GM12878 (cell line): ENCODE results near the gene FABP6. TPM values are rescaled to one million over a fixed set of nuclear protein-coding genes. Genes with fewer than 3 reads are reported as not detected.

Experiments
- ASH2L ChIP-seq: fragments of 300-600, 200-600 bp; sonication (generic); IDR thresholded peaks from 2 replicates; pipeline ENCODE4 v1.6.1; 2017; ENCODE audit warnings: low read depth, mild to moderate bottlenecking, borderline replicate concordance
- EGR1 ChIP-seq, 2 experiments: IDR thresholded peaks; 1 replicate in 1 of 2; 2 replicates in 1 of 2; pipeline ENCODE4 v1.6.1; 2011 to 2012; ENCODE audit warnings: low read depth in 2 of 2, low read length in 2 of 2, borderline replicate concordance in 1 of 2, mild to moderate bottlenecking in 1 of 2, moderate library complexity in 1 of 2
- IRF3 ChIP-seq: fragments of 450-650 bp; IDR thresholded peaks from 2 replicates; pipeline ENCODE4 v1.6.1; 2014; ENCODE audit warnings: mild to moderate bottlenecking
- POLR2AphosphoS2 ChIP-seq: IDR thresholded peaks from 2 replicates; pipeline ENCODE4 v1.6.1; 2011; ENCODE audit warnings: low read depth, mild to moderate bottlenecking, low read length, improper control_type of control experiment, moderate library complexity
- POLR2AphosphoS5 ChIP-seq: IDR thresholded peaks from 2 replicates; pipeline ENCODE4 v1.6.1; 2011; ENCODE audit warnings: mild to moderate bottlenecking, low read length, inconsistent platforms
- SREBF1 ChIP-seq: IDR thresholded peaks from 2 replicates; pipeline ENCODE4 v1.6.1; 2012; ENCODE audit warnings: mild to moderate bottlenecking, low read length
- ZZZ3 ChIP-seq: IDR thresholded peaks from 2 replicates; pipeline ENCODE4 v1.6.1; 2011; ENCODE audit warnings: low read depth; ENCODE audit not compliant: control insufficient read depth, insufficient read length
- polyA plus RNA-seq, 11 experiments: library from polyadenylated mRNA; depleted of rRNA in 4 of 11; unstranded in 6 of 11; stranded (reverse) in 5 of 11; fragments of >200 nt; fragmentation: Nextera tagmentation in 4 of 11; fragmentation: Illumina TruSeq in 1 of 11; extraction: Ambion mirVana in 4 of 11; extraction: Trizol in 1 of 11; gene quantifications; 1 replicate in 1 of 11; 2 replicates in 10 of 11; pipeline versions ENCODE4 v1.2.1 to v1.2.3, GENCODE V29; 2011 to 2016; ENCODE audit warnings: inconsistent platforms in 2 of 11, missing spikeins in 2 of 11, low read depth in 1 of 11
- total RNA-seq, 4 experiments: library from RNA; depleted of rRNA in 3 of 4; stranded (reverse); fragments of >200 nt in 3 of 4; fragmentation: Illumina TruSeq in 1 of 4; extraction: Trizol in 1 of 4; gene quantifications; 2 replicates each; pipeline versions ENCODE4 v1.2.1 to v1.2.3, GENCODE V29; 2013 to 2021

FABP6 gene
- total and polyA plus RNA-seq, 10 of the 15 experiments (the other 5 are each of a cell fraction or from before 2014, with no cell fraction given), result 0.66 to 8.1 (median 2.4) TPM

- TF ChIP-seq EGR1 (IDR thresholded peaks at IDR 0.05; ENCODE audit: borderline replicate concordance in 1 of 2, low read depth in 2 of 2, low read length in 2 of 2) (no peak), IRF3 (no peak), SREBF1 (no peak), POLR2AphosphoS2 (no peak), ASH2L (no peak), POLR2AphosphoS5 (no peak), ZZZ3 (no peak)
Measured at GRCh38 chr5:160287378-160288051, 58.2 kb downstream of the FABP6 start (continued).

Other genes with a start within 250 kb of the FABP6 start
- 58.1 and 60.7 TPM in 2 replicates for gene TTC1, start 220.4 kb upstream of the FABP6 start, total RNA-seq (2014; rRNA removed)
- 84.5 and 85.1 TPM in 2 replicates for gene TTC1, start 220.4 kb upstream of the FABP6 start, total RNA-seq (2014; rRNA removed; fragmentation: Illumina TruSeq; extraction: Trizol)
- 54.5 and 57.8 TPM in 2 replicates for gene TTC1, start 220.4 kb upstream of the FABP6 start, total RNA-seq (2021)
- 46.6 and 62.4 TPM in 2 replicates for gene TTC1, start 220.4 kb upstream of the FABP6 start, polyA plus RNA-seq (2011; rRNA removed)
- gene TTC1, start 220.4 kb upstream of the FABP6 start, polyA plus RNA-seq (2014; fragmentation: Illumina TruSeq; extraction: Trizol), result 132 and 155 TPM in 2 replicates
- 100 to 1,000 TPM; 132 to 160 TPM for gene TTC1, start 220.4 kb upstream of the FABP6 start, polyA plus RNA-seq (2014; fragmentation: Nextera tagmentation; extraction: Ambion mirVana)
- gene TTC1, start 220.4 kb upstream of the FABP6 start, polyA plus RNA-seq (2014; rRNA removed), result 69.6 and 74.0 TPM in 2 replicates
- 100 to 1,000 TPM in 1 of 2 experiments, 10 to 100 TPM in 1; 99.5 to 103 TPM for gene TTC1, start 220.4 kb upstream of the FABP6 start, polyA plus RNA-seq (2016; fragmentation: Nextera tagmentation; extraction: Ambion mirVana)
- 19.5 and 21.0 TPM in 2 replicates for gene PWWP2A, start 110.1 kb upstream of the FABP6 start, total RNA-seq (2014; rRNA removed)
- 20.2 and 20.7 TPM in 2 replicates for gene PWWP2A, start 110.1 kb upstream of the FABP6 start, total RNA-seq (2014; rRNA removed; fragmentation: Illumina TruSeq; extraction: Trizol)
- 23.9 and 26.1 TPM in 2 replicates for gene PWWP2A, start 110.1 kb upstream of the FABP6 start, total RNA-seq (2021)
- gene PWWP2A, start 110.1 kb upstream of the FABP6 start, polyA plus RNA-seq (2011; rRNA removed), result 18.3 and 18.4 TPM in 2 replicates
- gene PWWP2A, start 110.1 kb upstream of the FABP6 start, polyA plus RNA-seq (2014; fragmentation: Illumina TruSeq; extraction: Trizol), result 24.9 and 31.3 TPM in 2 replicates
- gene PWWP2A, start 110.1 kb upstream of the FABP6 start, polyA plus RNA-seq (2014; fragmentation: Nextera tagmentation; extraction: Ambion mirVana), result 1 to 10 TPM; 5.7 to 6.9 TPM
- 15.6 and 16.8 TPM in 2 replicates for gene PWWP2A, start 110.1 kb upstream of the FABP6 start, polyA plus RNA-seq (2014; rRNA removed)
- gene PWWP2A, start 110.1 kb upstream of the FABP6 start, polyA plus RNA-seq (2016; fragmentation: Nextera tagmentation; extraction: Ambion mirVana), result 10 to 100 TPM; 16.0 to 17.1 TPM
- gene CCNJL, start 83.1 kb downstream of the FABP6 start, total RNA-seq (2014; rRNA removed), result not detected in 2 replicates
- not detected in 2 replicates for gene CCNJL, start 83.1 kb downstream of the FABP6 start, total RNA-seq (2014; rRNA removed; fragmentation: Illumina TruSeq; extraction: Trizol)
- gene CCNJL, start 83.1 kb downstream of the FABP6 start, total RNA-seq (2021), result 0.08 and 0.10 TPM in 2 replicates
- gene CCNJL, start 83.1 kb downstream of the FABP6 start, polyA plus RNA-seq (2011; rRNA removed), result 0.19 and 0.20 TPM in 2 replicates
- not detected in 2 replicates for gene CCNJL, start 83.1 kb downstream of the FABP6 start, polyA plus RNA-seq (2014; fragmentation: Illumina TruSeq; extraction: Trizol)
- gene CCNJL, start 83.1 kb downstream of the FABP6 start, polyA plus RNA-seq (2014; fragmentation: Nextera tagmentation; extraction: Ambion mirVana), result not detected
- gene CCNJL, start 83.1 kb downstream of the FABP6 start, polyA plus RNA-seq (2014; rRNA removed), result not detected in 2 replicates
- gene CCNJL, start 83.1 kb downstream of the FABP6 start, polyA plus RNA-seq (2016; fragmentation: Nextera tagmentation; extraction: Ambion mirVana), result under 1 TPM in 1 of 2 experiments, not detected in 1; 0.09 TPM
- gene C1QTNF2, start 141.1 kb downstream of the FABP6 start, total RNA-seq (2014; rRNA removed), result not detected in 2 replicates
- gene C1QTNF2, start 141.1 kb downstream of the FABP6 start, total RNA-seq (2014; rRNA removed; fragmentation: Illumina TruSeq; extraction: Trizol), result not detected in 2 replicates
- not detected in 2 replicates for gene C1QTNF2, start 141.1 kb downstream of the FABP6 start, total RNA-seq (2021)
- gene C1QTNF2, start 141.1 kb downstream of the FABP6 start, polyA plus RNA-seq (2011; rRNA removed), result not detected in 2 replicates
- gene C1QTNF2, start 141.1 kb downstream of the FABP6 start, polyA plus RNA-seq (2014; fragmentation: Illumina TruSeq; extraction: Trizol), result not detected in 2 replicates
- not detected for gene C1QTNF2, start 141.1 kb downstream of the FABP6 start, polyA plus RNA-seq (2014; fragmentation: Nextera tagmentation; extraction: Ambion mirVana)
- gene C1QTNF2, start 141.1 kb downstream of the FABP6 start, polyA plus RNA-seq (2014; rRNA removed), result 0.09 TPM in 1 of 2 replicates, not detected in the other
- gene C1QTNF2, start 141.1 kb downstream of the FABP6 start, polyA plus RNA-seq (2016; fragmentation: Nextera tagmentation; extraction: Ambion mirVana), result not detected
- gene FAM200C, start 170.5 kb downstream of the FABP6 start, total RNA-seq (2014; rRNA removed), result 2.0 and 2.5 TPM in 2 replicates
- gene FAM200C, start 170.5 kb downstream of the FABP6 start, total RNA-seq (2014; rRNA removed; fragmentation: Illumina TruSeq; extraction: Trizol), result 2.5 and 2.6 TPM in 2 replicates
- 2.0 and 2.4 TPM in 2 replicates for gene FAM200C, start 170.5 kb downstream of the FABP6 start, total RNA-seq (2021)
- gene FAM200C, start 170.5 kb downstream of the FABP6 start, polyA plus RNA-seq (2011; rRNA removed), result 2.9 and 4.7 TPM in 2 replicates
- gene FAM200C, start 170.5 kb downstream of the FABP6 start, polyA plus RNA-seq (2014; fragmentation: Illumina TruSeq; extraction: Trizol), result 1.3 and 2.0 TPM in 2 replicates
- 1 to 10 TPM; 1.0 to 1.2 TPM for gene FAM200C, start 170.5 kb downstream of the FABP6 start, polyA plus RNA-seq (2014; fragmentation: Nextera tagmentation; extraction: Ambion mirVana)
- gene FAM200C, start 170.5 kb downstream of the FABP6 start, polyA plus RNA-seq (2014; rRNA removed), result 1.6 and 1.8 TPM in 2 replicates
- gene FAM200C, start 170.5 kb downstream of the FABP6 start, polyA plus RNA-seq (2016; fragmentation: Nextera tagmentation; extraction: Ambion mirVana), result 1 to 10 TPM; 4.7 to 5.4 TPM
- gene SLU7, start 189.6 kb downstream of the FABP6 start, total RNA-seq (2014; rRNA removed), result 32.9 and 36.2 TPM in 2 replicates
- gene SLU7, start 189.6 kb downstream of the FABP6 start, total RNA-seq (2014; rRNA removed; fragmentation: Illumina TruSeq; extraction: Trizol), result 51.9 and 56.0 TPM in 2 replicates
- 35.2 and 38.6 TPM in 2 replicates for gene SLU7, start 189.6 kb downstream of the FABP6 start, total RNA-seq (2021)
- 52.8 and 77.4 TPM in 2 replicates for gene SLU7, start 189.6 kb downstream of the FABP6 start, polyA plus RNA-seq (2011; rRNA removed)
- gene SLU7, start 189.6 kb downstream of the FABP6 start, polyA plus RNA-seq (2014; fragmentation: Illumina TruSeq; extraction: Trizol), result 55.2 and 57.7 TPM in 2 replicates
- 10 to 100 TPM; 40.9 to 41.2 TPM for gene SLU7, start 189.6 kb downstream of the FABP6 start, polyA plus RNA-seq (2014; fragmentation: Nextera tagmentation; extraction: Ambion mirVana)
- 32.7 and 35.9 TPM in 2 replicates for gene SLU7, start 189.6 kb downstream of the FABP6 start, polyA plus RNA-seq (2014; rRNA removed)
- gene SLU7, start 189.6 kb downstream of the FABP6 start, polyA plus RNA-seq (2016; fragmentation: Nextera tagmentation; extraction: Ambion mirVana), result 10 to 100 TPM; 53.4 to 54.0 TPM
- gene PTTG1, start 192.3 kb downstream of the FABP6 start, total RNA-seq (2014; rRNA removed), result 234 and 273 TPM in 2 replicates
- 301 TPM in 2 replicates for gene PTTG1, start 192.3 kb downstream of the FABP6 start, total RNA-seq (2014; rRNA removed; fragmentation: Illumina TruSeq; extraction: Trizol)
- gene PTTG1, start 192.3 kb downstream of the FABP6 start, total RNA-seq (2021), result 154 and 168 TPM in 2 replicates
- 322 and 441 TPM in 2 replicates for gene PTTG1, start 192.3 kb downstream of the FABP6 start, polyA plus RNA-seq (2011; rRNA removed)
- 609 and 993 TPM in 2 replicates for gene PTTG1, start 192.3 kb downstream of the FABP6 start, polyA plus RNA-seq (2014; fragmentation: Illumina TruSeq; extraction: Trizol)
- 1,000 to 10,000 TPM in 1 of 2 experiments, 100 to 1,000 TPM in 1; 946 to 1,033 TPM for gene PTTG1, start 192.3 kb downstream of the FABP6 start, polyA plus RNA-seq (2014; fragmentation: Nextera tagmentation; extraction: Ambion mirVana)
- 230 and 381 TPM in 2 replicates for gene PTTG1, start 192.3 kb downstream of the FABP6 start, polyA plus RNA-seq (2014; rRNA removed)
- gene PTTG1, start 192.3 kb downstream of the FABP6 start, polyA plus RNA-seq (2016; fragmentation: Nextera tagmentation; extraction: Ambion mirVana), result 100 to 1,000 TPM; 372 to 407 TPM